Vagina (tissue), 2 donors: Measurements from ENCODE around the gene MCM9. TPM values are rescaled to one million over a fixed set of nuclear protein-coding genes. Genes with fewer than 3 reads are reported as not detected.
A peak's percentile ranks its signal among the peaks of the same experiment; 100 is the strongest.

Experiments
- DNase-seq, 2 donors: peaks; one replicate each; pipeline ENCODE4 v3.0.0-alpha.2; 2017; ENCODE audit errors: extremely low spot score in 2 of 2
- H3K27ac ChIP-seq: fragments of 200-600 bp; sonication (generic); one replicate; pipeline ENCODE4 v1.5.1; 2019
- H3K27me3 ChIP-seq: fragments of 200-600 bp; sonication (generic); one replicate; pipeline ENCODE4 v1.5.1; 2019
- H3K36me3 ChIP-seq, 2 donors: fragments of 200-600 bp; sonication (generic); one replicate each; pipeline ENCODE4 v1.5.1; 2017 to 2019
- H3K4me1 ChIP-seq: fragments of 200-600 bp; sonication (generic); one replicate; pipeline ENCODE4 v1.5.1; 2019
- H3K4me3 ChIP-seq, 2 donors: fragments of 200-600 bp; sonication (generic); 1 replicate in 1 of 2; 2 replicates in 1 of 2; pipeline ENCODE4 v1.5.1; 2016 to 2019
- H3K9me3 ChIP-seq: fragments of 200-600 bp; sonication (generic); one replicate; pipeline ENCODE4 v1.5.1; 2019
- CTCF ChIP-seq, 3 experiments: fragments of 450-650 bp in 2 of 3; fragments of 200-600 bp in 1 of 3; sonication (generic) in 1 of 3; IDR thresholded peaks; one replicate each; pipeline ENCODE4 v1.5.1; 2017 to 2019; ENCODE audit warnings: antibody characterized with exemption in 3 of 3, mild to moderate bottlenecking in 2 of 3, moderate library complexity in 2 of 3
- POLR2A ChIP-seq, 2 donors: fragments of 450-650 bp; IDR thresholded peaks; one replicate each; pipeline ENCODE4 v1.6.1; 2017; ENCODE audit warnings: antibody characterized with exemption in 2 of 2, mild to moderate bottlenecking in 2 of 2, moderate library complexity in 2 of 2
- POLR2AphosphoS5 ChIP-seq, 2 donors: sonication (generic); formaldehyde crosslinking; IDR thresholded peaks; one replicate each; pipeline ENCODE4 v1.9.0; 2017; ENCODE audit warnings: antibody characterized with exemption in 2 of 2, mild to moderate bottlenecking in 2 of 2, low read depth in 1 of 2; ENCODE audit not compliant: insufficient read depth in 1 of 2
- intact Hi-C: fragments of 100-400 bp; cut with DNase I; formaldehyde crosslinking; loops from one replicate; pipeline ENCODE4 v1.15.1; 2023
- total RNA-seq: library from RNA; depleted of rRNA; stranded (reverse); fragments of >200 nt; gene quantifications from one replicate; pipeline ENCODE4 v1.2.3, GENCODE V29; 2016

The MCM9 gene
- total RNA-seq, 1 donor from 2014 or later = 25.8 TPM

GRCh38 chr6:118974790-118975189 is 39.8 kb upstream of the MCM9 start:
- H3K4me1 ChIP-seq = no peaks in the 10 kb centered on the region
- no peak overlapping the region for H3K4me3 ChIP-seq
- H3K9me3 ChIP-seq = no peaks in the 10 kb centered on the region
- DNase-seq = no peak
- intact Hi-C loops = no loop called here
- TF ChIP-seq CTCF (IDR thresholded peaks at IDR 0.05) (no peak), POLR2AphosphoS5 (IDR thresholded peaks at IDR 0.05; ENCODE audit: insufficient read depth in 1 of 2, low read depth in 1 of 2) (no peak), POLR2A (IDR thresholded peaks at IDR 0.05) (no peak)
- H3K36me3 ChIP-seq = no peaks in the 10 kb centered on the region
- no peaks in the 10 kb centered on the region for H3K27me3 ChIP-seq
- no peak overlapping the region for H3K27ac ChIP-seq

GRCh38 chr6:118971682-118972081 is 36.7 kb upstream of the MCM9 start:
- Histone ChIP-seq H3K27me3 (no peaks in the 10 kb centered on the region), H3K4me3 (no peak overlapping the region), H3K4me1 (no peaks in the 10 kb centered on the region), H3K9me3 (no peaks in the 10 kb centered on the region), H3K27ac (no peak overlapping the region), H3K36me3 (no peaks in the 10 kb centered on the region)
- intact Hi-C loops = no loop called here
- DNase-seq = no peak
- TF ChIP-seq POLR2AphosphoS5 (IDR thresholded peaks at IDR 0.05; ENCODE audit: insufficient read depth in 1 of 2, low read depth in 1 of 2) (no peak), POLR2A (IDR thresholded peaks at IDR 0.05) (no peak), CTCF (IDR thresholded peaks at IDR 0.05) (no peak)

- intact Hi-C loops = no loop called here
Observed at GRCh38 chr6:118970866-118971265, 35.9 kb upstream of the MCM9 start.

GRCh38 chr6:118968416-118968815 is 33.5 kb upstream of the MCM9 start:
- no peak for DNase-seq
- Histone ChIP-seq H3K4me3 (no peak overlapping the region), H3K36me3 (no peaks in the 10 kb centered on the region), H3K27me3 (no peaks in the 10 kb centered on the region), H3K4me1 (no peaks in the 10 kb centered on the region), H3K9me3 (no peaks in the 10 kb centered on the region), H3K27ac (no peak overlapping the region)
- TF ChIP-seq POLR2AphosphoS5 (IDR thresholded peaks at IDR 0.05; ENCODE audit: insufficient read depth in 1 of 2, low read depth in 1 of 2) = no peak
- TF ChIP-seq POLR2A (IDR thresholded peaks at IDR 0.05) = no peak
- TF ChIP-seq CTCF (IDR thresholded peaks at IDR 0.05) = peak in 1 of 3 experiments; percentile 48
- intact Hi-C loops = loop anchor here (5.0 kb wide), 1 partner anchor 144 kb away; no protein-coding TSS in a partner anchor

More at GRCh38 chr6:118970866-118971265, 35.9 kb upstream of the MCM9 start:
- TF ChIP-seq POLR2AphosphoS5 (IDR thresholded peaks at IDR 0.05; ENCODE audit: insufficient read depth in 1 of 2, low read depth in 1 of 2) (no peak), POLR2A (IDR thresholded peaks at IDR 0.05) (no peak), CTCF (IDR thresholded peaks at IDR 0.05) (no peak)
- H3K36me3 ChIP-seq = no peaks in the 10 kb centered on the region
- no peaks in the 10 kb centered on the region for H3K4me1 ChIP-seq
- no peak overlapping the region for H3K27ac ChIP-seq
- H3K27me3 ChIP-seq = no peaks in the 10 kb centered on the region
- DNase-seq = no peak
- no peak overlapping the region for H3K4me3 ChIP-seq
- no peaks in the 10 kb centered on the region for H3K9me3 ChIP-seq

GRCh38 chr6:118967239-118967638 is 32.3 kb upstream of the MCM9 start:
- intact Hi-C loops = loop anchor here (5.0 kb wide), 1 partner anchor 145 kb away; no protein-coding TSS in a partner anchor
- no peak for DNase-seq

More at GRCh38 chr6:118967239-118967638, 32.3 kb upstream of the MCM9 start:
- no peaks in the 10 kb centered on the region for H3K9me3 ChIP-seq
- no peak overlapping the region for H3K27ac ChIP-seq
- no peaks in the 10 kb centered on the region for H3K4me1 ChIP-seq
- TF ChIP-seq CTCF (IDR thresholded peaks at IDR 0.05) = no peak
- TF ChIP-seq POLR2AphosphoS5 (IDR thresholded peaks at IDR 0.05; ENCODE audit: insufficient read depth in 1 of 2, low read depth in 1 of 2) = no peak
- no peak for TF ChIP-seq POLR2A (IDR thresholded peaks at IDR 0.05)
- H3K27me3 ChIP-seq = no peaks in the 10 kb centered on the region
- no peak overlapping the region for H3K4me3 ChIP-seq
- no peaks in the 10 kb centered on the region for H3K36me3 ChIP-seq
